ENCODE results near the gene PLEKHM2.
"Not testable (repeated sequence)": the region's sequence is repeated elsewhere in the genome, so short reads cannot be mapped to it uniquely, and the experiment has no call there.

Gene PLEKHM2

DNA sequence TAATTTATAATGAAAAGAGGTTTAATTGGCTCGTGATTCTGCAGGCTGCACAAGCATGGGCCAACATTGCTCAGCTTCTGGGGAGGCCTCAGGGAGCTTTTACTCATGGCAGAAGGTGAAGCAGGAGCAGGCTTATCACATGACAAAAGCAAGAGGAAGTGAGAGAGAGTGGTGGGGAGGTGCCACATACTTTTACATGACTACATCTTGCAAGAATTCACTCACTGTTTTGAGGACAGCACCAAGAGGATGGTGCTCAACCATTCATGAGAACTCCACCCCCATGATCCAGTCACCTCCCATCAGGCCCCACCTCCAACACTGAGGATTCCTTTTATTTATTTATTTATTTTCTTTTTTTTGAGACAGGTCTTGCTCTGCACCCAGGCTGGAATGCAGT is 5.5 kb upstream of the PLEKHM2 start:
- no peak for DNase-seq

DNA sequence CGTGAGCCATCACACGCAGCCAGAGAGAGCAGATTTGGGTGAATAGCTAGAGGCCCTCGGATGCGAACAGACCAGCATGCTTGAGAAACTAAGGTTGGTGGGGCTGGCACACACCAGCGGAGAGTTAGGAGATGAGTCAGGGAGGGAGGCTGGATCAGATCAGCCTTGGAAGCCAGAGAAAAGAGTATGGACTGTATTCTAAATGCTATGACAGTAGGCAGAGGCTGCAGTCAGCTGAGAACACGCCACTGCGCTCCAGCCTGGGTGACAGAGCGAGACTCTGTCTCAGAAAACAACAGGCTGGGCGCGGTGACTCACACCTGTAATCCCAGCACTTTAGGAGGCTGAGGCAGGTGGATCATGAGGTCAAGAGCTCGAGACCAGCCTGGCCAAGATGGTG is 4.0 kb upstream of the PLEKHM2 start:
- DNase-seq: no peak

DNA sequence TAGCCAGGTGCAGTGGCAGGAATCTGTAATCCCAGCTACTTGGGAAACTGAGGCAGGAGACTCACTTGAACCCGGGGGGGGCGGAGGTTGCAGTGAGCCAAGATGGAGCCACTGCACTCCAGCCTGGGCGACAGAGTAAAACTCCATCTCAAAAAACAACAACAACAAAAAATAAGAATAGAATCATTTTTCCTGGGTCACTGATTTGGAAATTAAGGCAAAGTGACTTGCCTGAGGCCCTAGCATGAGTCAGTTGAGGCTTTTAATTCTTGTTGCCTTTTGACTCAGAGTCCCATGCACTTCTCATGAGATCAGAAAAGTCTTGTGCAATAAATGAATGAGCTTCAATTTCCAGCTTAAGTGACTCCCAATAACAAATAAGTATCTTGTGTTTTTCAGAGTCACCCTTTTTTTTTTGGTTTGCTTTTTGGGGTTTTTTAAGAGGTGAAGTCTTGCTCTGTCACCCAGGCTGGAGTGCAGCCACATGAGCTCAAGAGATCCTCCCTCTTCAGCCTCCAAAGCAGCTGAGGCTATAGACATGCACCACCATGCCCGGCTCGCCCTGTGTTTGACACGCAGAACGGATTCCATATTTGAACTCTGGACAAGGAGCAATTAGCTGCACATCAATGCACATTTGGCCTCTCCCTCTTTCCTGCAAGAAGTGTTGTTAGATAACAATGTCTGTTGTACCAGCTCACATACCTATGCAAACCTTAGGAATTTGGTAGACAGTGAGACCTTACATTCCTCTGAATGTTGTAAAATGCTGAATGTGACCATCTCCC is 3.4 kb upstream of the PLEKHM2 start:
- no peak for DNase-seq

GRCh38 chr1:15681349-15682292 is 2.5 kb upstream of the PLEKHM2 start:
- DNase-seq: no peak

DNA sequence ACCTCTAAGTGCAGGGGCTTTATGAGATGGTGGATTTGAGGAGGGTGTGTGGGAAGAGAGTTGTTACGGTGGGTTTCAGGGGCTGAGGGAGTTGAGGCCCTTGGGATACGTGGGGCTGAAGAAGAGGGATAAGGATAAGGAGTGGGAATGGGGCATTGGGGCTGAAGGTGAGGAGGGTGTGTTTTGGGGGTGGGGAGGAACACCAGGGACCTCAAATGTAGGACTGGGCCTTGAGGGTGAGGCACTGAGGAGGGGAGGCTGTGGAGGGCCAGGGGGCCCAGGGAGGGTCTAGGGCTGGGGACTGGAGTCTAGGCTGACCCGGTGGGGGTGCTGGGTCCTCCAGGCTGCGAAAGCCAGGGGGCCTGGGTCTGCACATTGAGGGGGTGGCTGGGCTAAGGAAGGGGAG is 1.2 kb upstream of the PLEKHM2 start:
- DNase-seq: no peak

DNA sequence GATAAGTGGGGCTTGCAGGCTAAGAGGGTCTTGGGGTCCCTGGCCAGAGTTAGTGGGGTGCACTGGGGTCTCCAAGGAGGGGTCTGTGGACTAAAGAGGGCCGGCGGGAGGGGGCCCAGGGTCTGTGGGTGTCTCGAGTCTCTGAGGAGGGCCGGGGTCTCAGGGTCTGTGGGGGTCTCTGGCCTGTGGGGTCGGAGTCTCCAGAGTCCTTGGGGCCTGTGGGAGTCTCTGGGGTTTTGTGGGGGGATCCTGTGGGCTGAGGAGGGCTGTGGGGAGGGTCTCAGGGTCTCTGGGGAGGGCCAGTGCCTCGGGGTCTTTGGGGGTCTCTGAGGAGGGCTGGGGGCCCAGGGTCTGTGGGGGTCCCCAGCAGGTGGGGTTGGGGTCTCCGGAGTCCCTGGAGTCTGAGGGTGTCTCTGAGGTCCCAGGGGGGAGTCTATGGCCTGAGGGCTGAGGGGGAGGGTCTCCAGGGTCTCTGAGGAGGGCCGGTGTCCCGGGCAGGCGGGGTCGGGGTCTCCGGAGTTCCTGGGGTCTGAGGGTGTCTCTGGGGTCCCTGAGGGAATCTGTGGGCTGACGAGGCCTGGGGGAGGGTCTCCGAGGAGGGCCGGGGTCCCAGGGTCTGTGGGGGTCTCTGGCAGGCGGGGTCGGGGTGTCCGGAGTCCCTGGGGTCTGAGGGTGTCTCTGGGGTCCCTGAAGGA is 628 bp upstream of the PLEKHM2 start:
- DNase-seq: no peak

GRCh38 chr1:15684468-15685291 is 560 bp downstream of the PLEKHM2 start:
- DNase-seq: peak; percentile 56

GRCh38 chr1:15685820-15686219 is 1.7 kb downstream of the PLEKHM2 start:
- no peak for DNase-seq

DNA sequence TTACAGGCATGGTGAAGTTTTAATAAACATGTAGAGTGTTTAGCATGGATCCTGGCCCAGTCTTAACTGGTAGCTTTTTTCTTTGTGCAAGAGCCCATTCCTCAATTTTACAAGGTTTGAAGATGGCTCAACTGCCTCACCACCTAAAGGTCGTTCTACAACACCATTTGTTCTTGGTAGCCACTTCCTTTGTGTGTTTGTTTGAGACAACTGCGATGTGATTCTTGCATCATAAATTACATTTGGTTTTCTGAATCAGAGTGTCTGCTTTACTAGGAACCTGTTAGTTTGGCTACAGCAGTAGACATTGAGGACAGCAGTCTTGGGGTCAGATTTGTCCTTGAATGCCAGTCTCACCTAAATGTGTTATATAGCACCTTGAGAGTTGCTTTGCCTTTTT is 3.3 kb downstream of the PLEKHM2 start:
- DNase-seq: no peak

GRCh38 chr1:15690317-15690716 is 6.2 kb downstream of the PLEKHM2 start:
- no peak for DNase-seq

- peak; percentile 58 for DNase-seq
Observed at GRCh38 chr1:15691434-15692032, 7.4 kb downstream of the PLEKHM2 start.

DNA sequence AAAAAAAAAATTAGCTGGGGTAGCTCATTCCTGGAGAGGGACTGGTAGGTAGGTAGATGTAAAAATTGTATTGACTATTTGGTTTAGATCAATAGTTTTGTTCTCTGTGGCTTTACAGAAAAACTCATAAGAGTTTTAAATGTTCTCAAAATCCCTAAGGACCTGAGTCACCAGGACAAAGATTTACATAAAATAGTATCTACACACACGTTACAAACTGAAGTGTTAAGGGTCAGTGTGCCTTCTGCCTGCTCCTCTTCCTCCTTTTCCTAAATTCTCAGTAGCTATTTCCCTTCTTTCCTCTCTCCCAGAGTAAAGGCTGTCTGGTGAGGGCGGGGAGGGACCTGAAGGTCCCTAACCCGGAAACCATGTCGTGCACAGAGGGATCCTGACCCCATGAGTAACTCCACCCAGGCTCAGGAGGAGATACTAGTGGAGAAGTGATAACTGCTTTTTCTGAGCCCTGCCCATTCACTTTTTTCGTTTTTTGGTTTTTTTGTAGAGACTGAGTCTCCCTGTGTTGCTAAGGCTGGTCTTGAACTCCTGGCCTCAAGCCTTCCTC is 8.1 kb downstream of the PLEKHM2 start:
- no peak for DNase-seq

- no peak for DNase-seq
Observed at GRCh38 chr1:15693371-15693770, 9.3 kb downstream of the PLEKHM2 start.

GRCh38 chr1:15696956-15697521 is 12.9 kb downstream of the PLEKHM2 start:
- peak; percentile 46 for DNase-seq

- no peak for DNase-seq
Observed at GRCh38 chr1:15698201-15698600, 14.1 kb downstream of the PLEKHM2 start.

DNA sequence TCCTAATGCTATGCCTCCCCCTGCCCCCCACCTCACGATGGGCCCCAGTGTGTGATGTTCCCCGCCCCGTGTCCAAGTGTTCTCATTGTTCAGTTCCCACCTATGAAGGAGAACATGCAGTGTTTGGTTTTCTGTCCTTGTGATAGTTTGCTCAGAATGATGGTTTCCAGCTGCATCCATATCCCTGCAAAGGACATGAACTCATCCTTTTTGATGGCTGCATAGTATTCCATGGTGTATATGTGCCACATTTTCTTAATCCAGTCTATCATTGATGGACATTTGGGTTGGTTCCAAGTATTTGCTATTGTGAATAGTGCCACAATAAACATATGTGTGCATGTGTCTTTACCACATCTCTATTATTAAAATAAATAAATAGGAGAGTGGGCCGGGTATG is 15.2 kb downstream of the PLEKHM2 start:
- DNase-seq: not testable (repeated sequence)

DNA sequence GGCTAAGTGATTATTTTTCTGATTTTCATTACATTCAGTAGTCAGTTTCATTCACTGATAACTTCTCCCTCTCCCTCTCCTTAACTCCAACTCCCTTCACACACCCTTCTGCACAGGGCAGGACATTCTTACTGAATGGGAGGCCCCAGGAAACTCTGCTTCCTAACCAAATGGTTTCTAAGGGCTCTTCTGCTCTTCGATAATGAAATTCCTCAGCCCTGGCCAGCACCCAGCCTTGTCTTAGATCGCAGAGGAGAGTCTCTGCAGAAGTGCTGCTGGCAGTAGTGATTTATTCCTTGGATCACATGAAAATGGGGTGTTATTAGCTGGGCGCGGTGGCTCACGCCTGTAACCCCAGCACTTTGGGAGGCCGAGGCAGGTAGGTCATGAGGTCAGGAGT is 16.4 kb downstream of the PLEKHM2 start:
- no peak for DNase-seq

DNA sequence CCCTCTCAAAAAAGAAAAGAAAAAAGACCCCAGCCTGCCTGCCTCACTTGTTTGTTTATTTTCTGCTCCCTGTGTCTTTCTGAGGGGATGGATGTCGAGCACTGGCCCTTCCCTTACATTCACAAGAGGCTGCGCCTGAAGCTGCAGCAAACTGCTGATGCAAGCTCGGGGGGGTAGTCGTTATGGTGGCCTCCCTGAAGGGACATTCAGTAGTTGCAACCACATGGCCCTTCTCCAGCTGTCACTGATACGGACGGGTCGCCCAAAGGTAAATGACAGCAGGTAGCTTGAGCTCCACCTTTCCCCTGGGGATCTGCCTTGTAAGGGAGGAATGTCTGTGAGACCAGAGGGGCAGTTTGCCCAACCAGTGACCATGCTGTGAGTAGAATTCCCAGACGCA is 17.7 kb downstream of the PLEKHM2 start:
- DNase-seq: no peak

DNA sequence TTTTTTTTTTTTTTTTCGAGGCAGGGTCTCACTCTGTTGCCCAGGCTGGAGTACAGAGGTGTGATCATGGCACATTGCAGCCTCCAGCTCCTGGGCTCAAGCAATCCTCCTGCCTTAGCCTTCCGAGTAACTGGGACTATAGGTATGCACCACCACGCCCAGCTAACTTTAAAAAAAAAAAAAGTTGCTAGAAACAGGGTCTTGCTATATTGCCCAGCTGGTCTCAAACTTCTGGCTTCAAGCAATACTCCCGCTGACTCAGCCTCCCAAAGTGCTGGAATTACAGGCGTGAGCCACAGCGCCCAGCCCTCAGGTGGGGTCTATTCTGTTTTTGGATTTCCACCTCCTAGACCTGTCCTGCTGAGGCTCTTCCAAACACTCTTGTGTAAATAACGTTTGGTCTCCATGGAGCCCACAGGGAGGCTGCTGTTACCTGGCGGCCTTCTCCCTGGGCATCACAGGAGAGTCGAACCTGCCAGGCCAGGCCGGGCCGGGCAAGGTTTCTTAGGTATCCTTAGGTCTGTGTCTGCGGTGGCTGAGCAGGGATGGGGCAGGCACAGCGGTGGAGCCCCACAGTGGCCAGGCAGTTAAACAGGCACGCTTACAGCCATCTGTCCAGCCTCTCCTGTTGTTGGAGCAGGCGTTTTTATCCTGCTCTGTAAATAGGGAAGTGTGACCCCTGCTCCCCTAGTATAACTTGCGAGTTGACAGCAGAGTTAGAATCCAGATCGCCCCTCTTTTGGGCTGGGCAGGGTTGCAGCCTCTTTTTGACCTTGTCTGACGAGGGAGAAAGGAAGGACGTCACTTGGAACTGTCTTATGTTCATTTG is 18.8 kb downstream of the PLEKHM2 start:
- no peak for DNase-seq

DNA sequence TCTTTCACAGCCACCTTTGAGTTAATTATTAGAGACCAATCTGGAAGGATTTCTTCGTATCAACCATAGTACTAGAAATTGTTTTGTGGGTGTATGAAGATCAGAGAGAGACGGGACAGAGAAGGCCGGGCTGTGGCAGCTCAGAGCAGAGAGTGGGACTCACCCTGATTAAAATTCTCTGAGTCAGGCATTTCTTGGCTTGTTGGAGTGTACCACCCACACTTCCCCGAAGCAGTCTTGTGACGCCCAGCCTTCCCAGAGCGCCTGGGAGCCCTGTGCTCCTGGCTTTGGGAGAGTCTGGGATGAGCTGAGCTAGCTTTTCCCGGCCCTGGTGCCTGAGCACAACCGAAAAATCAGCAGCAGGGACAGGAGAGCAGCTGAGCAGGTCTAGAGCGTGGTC is 19.4 kb downstream of the PLEKHM2 start:
- DNase-seq: peak; percentile 81

Data from left hindlimb (tissue), 1 donor.